GM18520 (cell line): ENCODE data around the gene LIPI.
"Not testable (repeated sequence)": the region's sequence is repeated elsewhere in the genome, so short reads cannot be mapped to it uniquely, and the experiment has no call there.

Source experiments
- ATAC-seq: cut with Tn5 transposase; IDR thresholded peaks from one replicate; pipeline ENCODE4 v1.9.1; 2021; ENCODE audit not compliant: unreplicated experiment

The LIPI gene

GRCh38 chr21:14075346-14076142 lies 135.2 kb downstream of the LIPI start:
- ATAC-seq: no peak

DNA sequence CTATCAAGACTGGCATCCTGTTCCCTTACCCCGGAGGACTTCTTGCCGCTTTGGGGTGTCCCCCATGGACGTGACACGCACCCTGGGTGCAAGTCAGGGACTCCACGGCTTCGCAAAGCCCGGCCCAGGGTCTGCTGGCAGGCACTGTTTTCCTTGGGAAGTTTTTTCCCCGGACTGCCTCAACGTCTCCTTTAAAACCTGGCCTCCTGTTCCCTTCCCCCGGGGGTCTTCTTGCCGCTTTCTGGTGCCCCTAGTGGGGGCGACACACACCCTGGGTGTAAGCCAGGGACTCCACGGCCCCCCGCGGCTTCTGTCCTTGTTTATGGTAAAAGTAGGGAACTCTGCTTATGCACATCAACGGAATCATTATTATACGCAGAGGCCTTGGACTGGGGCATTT lies 136.6 kb downstream of the LIPI start:
- ATAC-seq: no peak

GRCh38 chr21:14073615-14074014 lies 137.1 kb downstream of the LIPI start:
- no peak for ATAC-seq

GRCh38 chr21:14072761-14073535 lies 137.8 kb downstream of the LIPI start:
- ATAC-seq: no peak

GRCh38 chr21:14071902-14072734 lies 138.6 kb downstream of the LIPI start:
- ATAC-seq: no peak

GRCh38 chr21:14070968-14071367 lies 139.8 kb downstream of the LIPI start:
- ATAC-seq: no peak

DNA sequence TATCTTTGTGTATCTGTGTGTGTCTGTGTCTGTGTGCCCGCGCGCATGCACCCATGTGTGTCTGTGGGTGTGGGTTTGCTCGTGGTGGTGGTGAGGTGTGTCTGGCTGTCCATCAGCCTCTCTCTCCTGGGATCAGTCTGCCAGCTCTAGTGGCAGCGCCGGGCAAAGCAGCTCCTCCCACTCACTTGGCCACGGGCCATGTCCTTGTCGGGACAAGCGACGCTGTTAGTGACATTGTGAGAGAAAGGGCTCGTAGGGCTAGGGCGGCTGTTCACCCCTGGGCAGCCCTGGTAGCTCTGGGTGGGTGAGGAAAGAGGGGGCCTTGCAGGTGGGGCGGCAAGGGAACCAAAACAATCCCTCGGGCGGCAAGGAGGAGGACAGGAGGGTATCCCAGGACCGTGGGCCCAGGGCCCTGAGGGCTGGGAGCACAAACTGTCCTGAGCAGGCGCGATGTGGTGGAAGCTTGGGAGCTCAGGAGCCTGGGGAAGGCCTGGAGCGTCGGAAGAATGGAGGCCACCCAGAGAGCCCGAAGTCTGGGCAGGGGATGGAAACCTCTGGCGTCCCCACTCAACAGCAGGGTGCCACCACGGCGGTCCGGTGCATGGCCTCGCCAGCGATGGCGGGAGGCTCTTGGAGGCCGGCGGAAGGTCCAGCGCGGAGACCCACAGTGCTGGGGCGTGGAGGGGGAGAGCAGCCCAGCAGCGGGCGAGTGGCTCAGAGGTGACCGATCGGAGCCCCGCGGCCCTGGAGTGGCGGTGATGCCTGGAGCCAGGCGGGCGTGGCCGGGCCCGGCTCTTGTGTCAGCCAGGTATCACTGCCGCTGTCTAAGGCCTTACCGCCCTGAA lies 140.5 kb downstream of the LIPI start:
- ATAC-seq: no peak

GRCh38 chr21:14064296-14064645 lies 146.5 kb downstream of the LIPI start:
- no peak for ATAC-seq

GRCh38 chr21:14063620-14064295 lies 147.0 kb downstream of the LIPI start:
- not testable (repeated sequence) for ATAC-seq

DNA sequence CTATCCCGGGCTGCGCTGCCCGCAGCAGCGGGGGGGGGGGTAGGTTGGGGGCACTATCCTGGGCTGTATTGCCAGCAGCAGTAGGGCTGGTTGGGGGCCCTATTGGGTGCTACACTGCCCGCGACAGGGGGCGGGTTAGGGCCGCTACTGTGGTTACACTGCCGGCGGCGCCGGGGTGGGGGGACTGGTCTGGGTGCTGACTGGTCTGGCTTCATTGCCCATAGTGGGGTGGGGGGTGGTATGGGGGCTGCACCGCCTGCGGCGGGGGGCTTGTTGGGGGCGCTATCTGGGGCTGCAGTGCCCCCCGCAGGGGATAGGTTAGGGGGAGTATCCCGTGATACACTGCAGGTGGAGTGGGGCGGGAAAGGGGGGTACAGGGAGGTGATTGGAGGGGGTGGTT lies 148.1 kb downstream of the LIPI start:
- ATAC-seq: not testable (repeated sequence)

- ATAC-seq: not testable (repeated sequence)
These were observed 148.9 kb downstream of the LIPI start for GRCh38 chr21:14061820-14062219.

GRCh38 chr21:14058995-14059627 lies 151.6 kb downstream of the LIPI start:
- not testable (repeated sequence) for ATAC-seq
